ENCODE results near the gene HS3ST4.

HS3ST4 gene

GRCh38 chr16:25897702-25898101, 205.9 kb downstream of the HS3ST4 start:
- no peak for DNase-seq

- DNase-seq, result no peak
Measured at GRCh38 chr16:25905810-25906209, 214.1 kb downstream of the HS3ST4 start.

- no peak for DNase-seq
Measured at GRCh38 chr16:25910971-25911370, 219.2 kb downstream of the HS3ST4 start.

GRCh38 chr16:25912321-25912720, 220.6 kb downstream of the HS3ST4 start:
- DNase-seq, result no peak

GRCh38 chr16:25914357-25914962, 222.7 kb downstream of the HS3ST4 start:
- DNase-seq, result no peak

GRCh38 chr16:25916037-25916436, 224.3 kb downstream of the HS3ST4 start:
- DNase-seq, result no peak

GRCh38 chr16:25922438-25922837, 230.7 kb downstream of the HS3ST4 start:
- DNase-seq, result no peak

GRCh38 chr16:25925421-25925820, 233.7 kb downstream of the HS3ST4 start:
- DNase-seq, result no peak

GRCh38 chr16:25931473-25932035, 239.8 kb downstream of the HS3ST4 start:
- DNase-seq, result no peak

GRCh38 chr16:25941800-25942499, 250.2 kb downstream of the HS3ST4 start:
- DNase-seq, result no peak

- DNase-seq, result no peak
Measured at GRCh38 chr16:25950586-25951281, 259.0 kb downstream of the HS3ST4 start.

- no peak for DNase-seq
Measured at GRCh38 chr16:25951999-25952398, 260.2 kb downstream of the HS3ST4 start.

GRCh38 chr16:25952983-25953382, 261.2 kb downstream of the HS3ST4 start:
- no peak for DNase-seq

- DNase-seq, result no peak
Measured at GRCh38 chr16:25957707-25958106, 265.9 kb downstream of the HS3ST4 start.

GRCh38 chr16:25959221-25959620, 267.5 kb downstream of the HS3ST4 start:
- no peak for DNase-seq

- DNase-seq, result no peak
Measured at GRCh38 chr16:25966172-25967097, 274.7 kb downstream of the HS3ST4 start.

- no peak for DNase-seq
Measured at GRCh38 chr16:25977121-25977520, 285.4 kb downstream of the HS3ST4 start.

- no peak for DNase-seq
Measured at GRCh38 chr16:25978218-25978617, 286.5 kb downstream of the HS3ST4 start.

GRCh38 chr16:25988084-25988483, 296.3 kb downstream of the HS3ST4 start:
- DNase-seq, result no peak

GRCh38 chr16:25988882-25989281, 297.1 kb downstream of the HS3ST4 start:
- no peak for DNase-seq

- DNase-seq, result no peak
Measured at GRCh38 chr16:25996052-25996451, 304.3 kb downstream of the HS3ST4 start.

- no peak for DNase-seq
Measured at GRCh38 chr16:26005336-26005735, 313.6 kb downstream of the HS3ST4 start.

- no peak for DNase-seq
Measured at GRCh38 chr16:26012376-26012775, 320.6 kb downstream of the HS3ST4 start.
